GM18858 (cell line): ENCODE data around the gene STARD9.
"Not testable (repeated sequence)": the region's sequence is repeated elsewhere in the genome, so short reads cannot be mapped to it uniquely, and the experiment has no call there.

Source experiments
- ATAC-seq: cut with Tn5 transposase; IDR thresholded peaks from one replicate; pipeline ENCODE4 v1.9.1; 2021; ENCODE audit not compliant: unreplicated experiment

Gene STARD9

DNA sequence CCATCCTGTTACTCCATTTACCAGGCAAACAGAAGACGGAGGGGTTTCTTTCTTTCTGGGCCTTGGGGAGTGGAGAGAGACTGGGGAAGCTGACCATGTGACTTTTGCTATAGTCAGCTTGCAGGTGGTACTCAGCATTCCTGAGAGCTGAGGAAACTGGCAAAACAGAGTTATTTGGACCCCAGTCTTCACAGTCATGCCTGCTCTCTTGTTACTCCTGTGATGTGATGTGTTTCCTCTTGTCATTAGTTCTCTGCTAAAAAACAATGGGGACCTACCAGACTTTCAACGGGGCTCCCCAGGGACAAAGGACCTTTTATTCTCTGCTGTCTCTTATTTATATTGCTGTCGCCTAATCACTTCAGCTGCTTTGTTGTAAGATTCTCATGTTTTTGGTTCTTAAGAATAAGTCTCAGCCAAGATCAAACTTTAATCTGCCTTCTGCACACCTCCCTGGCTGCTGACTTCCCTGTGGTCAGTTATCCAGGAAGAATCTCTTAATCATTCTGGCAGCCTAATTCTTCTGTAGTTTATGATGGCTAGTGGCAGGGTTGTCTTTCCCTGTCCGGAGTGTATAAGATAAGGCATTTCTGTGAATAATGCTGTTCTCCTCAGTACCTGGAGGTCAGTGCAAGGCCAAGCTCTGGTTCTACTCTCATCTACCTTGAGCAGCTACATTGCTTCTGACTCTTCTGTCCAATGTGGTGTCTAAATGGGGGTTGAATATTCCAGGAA is 8.8 kb downstream of the STARD9 start:
- ATAC-seq: no peak

DNA sequence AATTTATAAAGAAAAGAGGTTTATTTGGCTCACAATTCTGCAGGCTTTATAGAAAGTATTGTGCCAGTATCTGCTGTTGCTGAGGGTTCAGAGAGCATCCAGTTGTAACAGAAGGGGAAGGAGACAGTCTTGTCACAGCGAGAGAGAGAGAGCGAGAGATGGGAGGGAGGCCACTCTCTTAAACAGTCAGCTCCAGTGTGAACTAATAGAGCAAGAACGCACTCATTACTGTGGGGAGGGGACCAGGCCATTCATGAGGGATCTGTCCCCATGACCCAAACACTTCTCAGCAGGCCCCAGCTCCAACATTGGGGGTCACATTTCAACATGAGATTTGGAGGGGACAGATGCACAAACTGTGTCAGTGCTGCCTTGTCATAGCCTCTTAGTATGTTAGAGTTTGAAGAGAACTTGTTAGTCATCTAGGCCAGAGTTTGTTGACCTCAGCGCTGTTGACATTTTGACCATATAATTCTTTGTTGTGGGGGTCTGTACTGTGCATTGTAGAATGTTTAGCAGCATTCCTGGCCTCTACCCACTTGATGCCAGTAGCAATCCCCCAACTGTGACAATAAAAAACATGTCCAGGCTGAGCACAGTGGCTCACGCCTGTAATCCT is 15.3 kb downstream of the STARD9 start:
- ATAC-seq: no peak

DNA sequence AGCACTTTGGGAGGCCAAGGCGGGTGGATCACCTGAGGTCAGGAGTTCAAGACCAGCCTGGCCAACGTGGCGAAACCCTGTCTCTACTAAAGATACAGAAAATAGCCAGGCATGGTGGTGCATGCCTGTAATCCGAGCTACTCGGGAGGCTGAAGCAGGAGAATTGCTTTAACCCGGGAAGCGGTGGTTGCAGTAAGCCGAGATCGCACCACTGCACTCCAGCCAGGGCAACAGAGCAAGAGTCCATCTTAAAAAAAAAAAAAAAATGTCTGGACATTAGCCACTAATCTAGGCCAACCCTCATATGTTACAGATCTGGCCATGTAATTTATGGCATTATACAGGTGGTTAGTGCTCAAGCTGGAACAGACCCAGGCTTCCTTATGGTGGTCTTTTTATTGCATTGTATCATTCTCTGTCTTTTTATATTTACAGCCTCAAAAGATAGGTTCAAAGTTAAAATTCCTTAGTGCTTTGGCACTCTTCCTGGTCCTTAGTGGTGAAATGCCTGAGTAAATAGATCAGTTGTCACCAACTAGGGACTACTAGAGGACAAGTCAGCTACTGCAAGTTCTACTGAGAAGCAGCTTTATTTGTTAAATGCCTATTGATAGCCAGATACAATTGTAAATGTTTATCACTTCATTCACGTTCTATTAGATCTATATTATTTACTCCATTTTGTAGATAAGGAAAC is 16.0 kb downstream of the STARD9 start:
- no peak for ATAC-seq

DNA sequence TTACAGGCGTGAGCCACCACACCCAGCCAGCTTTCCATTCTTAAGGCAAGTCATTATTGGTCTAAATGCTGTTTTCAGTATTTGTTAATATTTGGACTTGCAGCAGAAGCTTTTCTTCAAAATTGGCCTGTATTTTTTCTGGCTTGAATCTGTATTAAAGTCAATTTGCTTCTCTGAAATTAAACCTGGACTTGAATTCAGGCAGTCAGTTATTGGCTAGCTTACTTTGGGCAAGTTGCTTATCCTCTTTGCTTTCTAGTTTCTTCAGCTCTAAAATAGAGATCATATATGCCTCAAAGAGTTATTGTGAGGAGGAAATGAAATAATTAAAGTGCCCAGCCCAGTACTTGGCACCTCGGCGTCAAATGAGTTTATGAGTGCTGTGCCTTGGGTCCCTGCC is 17.3 kb downstream of the STARD9 start:
- ATAC-seq: no peak

DNA sequence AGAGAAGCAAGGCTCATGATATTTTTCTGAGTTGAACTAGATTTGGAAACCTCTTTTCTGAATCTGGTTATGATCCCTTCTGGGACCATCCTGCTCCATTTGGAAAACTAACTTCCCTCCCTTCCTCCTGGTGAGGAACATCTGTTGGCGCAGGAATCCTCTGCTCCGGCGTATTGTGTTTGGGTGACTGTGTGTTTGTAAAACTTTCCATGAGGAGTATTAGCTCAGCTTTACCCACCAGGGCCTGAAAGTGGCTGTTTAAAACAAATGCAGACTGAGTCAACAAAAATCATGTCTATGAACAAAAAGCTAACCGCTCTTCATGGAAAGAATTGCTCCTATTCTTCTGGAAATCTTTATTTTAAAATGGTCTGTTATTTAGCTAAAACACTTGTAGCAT is 17.7 kb downstream of the STARD9 start:
- no peak for ATAC-seq

DNA sequence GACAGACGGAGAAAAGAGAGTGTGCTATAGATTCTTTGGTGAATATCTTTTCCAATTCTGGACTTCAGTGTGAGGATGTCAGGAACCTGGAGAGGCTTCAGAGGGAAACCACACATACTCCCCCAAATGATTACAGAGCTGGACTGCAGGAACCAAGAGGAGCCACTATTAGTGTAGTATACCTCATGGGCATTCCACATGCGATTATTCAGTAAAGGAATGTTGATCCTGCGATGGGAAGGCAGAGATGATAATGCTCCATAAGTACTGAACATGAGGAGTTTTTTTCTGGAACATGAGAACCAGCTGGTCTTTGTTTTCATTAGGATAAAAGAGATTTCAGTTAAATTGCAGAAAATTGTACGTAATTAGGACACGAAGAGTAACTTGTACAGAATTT is 18.7 kb downstream of the STARD9 start:
- ATAC-seq: no peak

DNA sequence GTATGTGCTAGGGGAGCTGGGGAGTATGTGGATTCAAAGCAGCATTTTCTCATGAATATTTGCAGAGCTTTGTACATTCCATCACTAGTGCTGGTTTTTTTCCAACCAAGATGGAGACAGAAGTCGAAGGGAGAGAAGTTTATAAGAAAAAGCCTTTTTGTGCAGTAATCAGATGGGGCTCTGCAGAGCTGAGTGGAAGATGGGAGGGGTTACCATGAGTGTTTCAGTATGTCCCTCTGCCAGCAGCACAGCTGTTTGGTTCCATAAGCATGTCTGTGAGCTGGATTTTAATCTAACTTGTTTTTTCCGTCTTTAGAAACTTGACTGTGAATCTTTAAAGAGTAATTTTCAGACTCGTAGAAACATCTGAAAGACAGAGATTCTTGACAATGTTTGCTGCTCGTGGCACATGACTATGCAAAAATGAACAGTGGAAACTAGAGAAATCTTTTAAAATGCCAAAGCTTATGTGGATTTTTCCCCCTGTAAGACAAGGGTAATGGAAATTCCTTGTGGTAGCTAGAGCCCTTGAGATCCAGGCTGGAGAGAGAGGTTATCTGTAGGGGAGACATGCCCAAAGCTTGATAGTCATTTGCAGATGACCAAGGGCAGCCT is 20.3 kb downstream of the STARD9 start:
- no peak for ATAC-seq

DNA sequence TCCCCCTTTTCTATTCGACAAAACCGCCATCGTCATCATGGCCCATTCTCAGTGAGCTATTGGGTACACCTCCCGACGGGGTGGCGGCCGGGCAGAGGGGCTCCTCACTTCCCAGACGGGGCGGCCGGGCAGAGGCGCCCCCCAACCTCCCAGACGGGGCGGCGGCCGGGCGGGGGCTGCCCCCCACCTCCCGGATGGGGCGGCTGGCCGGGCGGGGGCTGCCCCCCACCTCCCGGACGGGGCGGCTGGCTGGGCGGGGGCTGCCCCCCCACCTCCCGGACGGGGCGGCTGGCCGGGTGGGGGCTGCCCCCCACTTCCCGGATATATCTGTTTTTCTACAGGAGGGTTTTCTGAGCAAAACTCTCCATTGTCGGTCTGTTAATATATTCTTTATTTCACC is 25.9 kb downstream of the STARD9 start:
- ATAC-seq: not testable (repeated sequence)

DNA sequence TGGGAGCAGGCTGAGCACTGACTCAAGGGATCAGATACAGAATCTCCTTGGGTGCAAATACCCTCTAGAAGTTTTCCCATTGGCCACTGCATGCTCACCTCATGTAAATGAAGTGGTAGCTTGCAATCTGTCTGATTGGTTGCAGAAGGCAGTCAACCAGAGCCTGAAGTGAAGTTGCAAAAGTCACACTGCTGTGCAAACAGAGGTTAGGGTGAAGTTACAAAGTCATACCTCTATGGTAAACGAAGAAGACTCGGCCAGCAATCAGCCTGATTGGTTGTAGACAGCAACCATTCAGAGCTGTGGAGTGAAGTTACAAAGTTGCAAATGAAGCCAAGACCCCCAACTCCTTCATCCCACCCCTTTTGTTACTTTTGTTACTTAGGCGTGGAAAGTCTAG is 27.1 kb downstream of the STARD9 start:
- no peak for ATAC-seq

DNA sequence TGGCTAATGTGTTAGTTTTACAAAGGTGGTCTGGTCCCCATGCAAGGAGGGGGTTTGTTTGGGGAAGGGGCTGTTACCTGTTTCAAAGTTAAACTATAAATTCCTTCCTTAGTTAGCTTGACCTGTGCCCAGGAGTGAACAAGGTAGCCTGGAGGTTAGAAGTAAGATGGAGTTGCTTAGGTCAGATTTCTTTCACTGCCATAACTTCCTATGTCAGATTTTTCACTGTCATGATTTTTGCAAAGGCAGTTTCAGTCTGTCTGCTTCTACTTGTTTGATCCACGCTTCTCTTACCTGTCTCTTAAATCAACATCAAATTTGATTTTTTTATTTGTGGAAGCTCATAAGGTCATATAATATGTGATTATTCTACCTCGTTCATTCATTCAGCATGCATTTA is 28.6 kb downstream of the STARD9 start:
- no peak for ATAC-seq

DNA sequence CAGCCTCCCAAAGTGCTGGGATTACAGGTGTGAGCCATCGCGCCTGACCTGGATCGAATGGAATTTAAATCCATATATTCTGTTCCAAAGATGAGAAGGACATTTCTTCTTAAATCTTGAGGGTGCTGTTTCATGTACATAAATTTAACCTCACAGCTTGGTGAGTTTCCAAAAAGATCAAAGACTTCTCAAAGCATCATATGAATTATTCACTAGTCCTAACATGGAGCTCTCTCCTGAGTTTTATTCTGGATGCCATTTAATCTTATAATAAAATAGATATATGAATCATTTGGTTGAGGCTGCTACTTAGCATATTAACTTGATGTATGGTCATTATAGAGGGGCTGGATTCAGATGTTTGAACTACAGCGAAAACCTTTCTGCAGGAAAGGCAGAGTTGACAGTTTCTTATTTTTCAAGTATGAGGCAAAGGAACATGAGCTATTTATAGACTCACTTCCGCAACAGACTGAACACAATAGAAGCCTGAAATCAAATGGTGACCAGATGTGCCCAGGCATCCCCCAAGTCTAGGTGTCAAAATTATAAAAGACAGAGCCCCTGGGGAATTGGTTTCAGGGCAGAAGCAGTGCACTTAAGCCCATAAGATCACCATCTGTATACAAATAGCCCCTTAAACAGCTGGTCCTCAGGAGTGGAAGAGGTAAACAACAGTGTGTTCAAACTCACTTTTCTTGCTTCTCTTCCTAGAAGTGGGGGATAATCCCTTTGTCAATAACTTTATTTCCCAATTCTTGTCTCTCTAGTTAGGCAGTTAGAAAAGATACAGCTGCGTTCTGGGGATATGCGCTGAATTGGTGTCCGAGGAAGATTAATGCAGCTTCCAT is 29.7 kb downstream of the STARD9 start:
- no peak for ATAC-seq

DNA sequence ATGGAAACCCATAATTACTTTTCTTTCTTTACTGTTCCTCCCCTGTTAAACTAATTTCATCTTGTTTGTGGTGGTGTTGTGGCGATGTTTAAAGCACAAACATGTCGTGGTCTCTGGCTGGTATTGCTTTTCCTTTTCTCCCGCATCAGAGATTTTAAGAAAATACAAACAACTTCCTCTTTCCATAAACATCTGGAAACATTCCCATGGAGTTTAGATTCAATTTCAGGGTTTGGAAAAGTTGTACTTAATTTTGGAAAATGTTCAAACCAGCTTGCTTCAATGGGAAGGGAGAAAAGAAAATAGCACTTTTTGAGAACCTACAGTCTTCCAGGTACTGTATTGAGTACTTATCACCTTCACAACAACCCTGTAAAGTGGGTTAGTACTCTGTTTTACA is 30.4 kb downstream of the STARD9 start:
- no peak for ATAC-seq

DNA sequence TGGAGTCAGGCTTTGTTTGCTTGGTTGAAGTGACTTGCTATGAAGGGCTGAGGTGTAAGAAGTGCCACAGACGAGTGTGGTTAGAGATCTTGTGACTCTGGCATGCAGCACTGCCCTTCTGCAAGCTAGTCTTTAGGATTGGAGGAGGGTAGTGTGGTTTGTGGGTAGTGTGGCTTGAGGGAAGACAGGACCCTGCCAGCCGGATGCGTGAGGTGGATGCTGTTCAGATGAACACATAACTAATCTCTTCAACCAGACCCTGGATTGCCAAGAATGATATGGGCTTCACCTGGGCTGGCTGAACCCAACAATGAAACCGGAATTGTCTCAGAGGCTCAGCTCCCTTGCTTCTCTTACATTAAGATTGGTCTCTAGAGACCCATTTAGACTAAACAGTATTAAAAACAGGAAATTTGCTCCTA is 32.7 kb downstream of the STARD9 start:
- no peak for ATAC-seq

DNA sequence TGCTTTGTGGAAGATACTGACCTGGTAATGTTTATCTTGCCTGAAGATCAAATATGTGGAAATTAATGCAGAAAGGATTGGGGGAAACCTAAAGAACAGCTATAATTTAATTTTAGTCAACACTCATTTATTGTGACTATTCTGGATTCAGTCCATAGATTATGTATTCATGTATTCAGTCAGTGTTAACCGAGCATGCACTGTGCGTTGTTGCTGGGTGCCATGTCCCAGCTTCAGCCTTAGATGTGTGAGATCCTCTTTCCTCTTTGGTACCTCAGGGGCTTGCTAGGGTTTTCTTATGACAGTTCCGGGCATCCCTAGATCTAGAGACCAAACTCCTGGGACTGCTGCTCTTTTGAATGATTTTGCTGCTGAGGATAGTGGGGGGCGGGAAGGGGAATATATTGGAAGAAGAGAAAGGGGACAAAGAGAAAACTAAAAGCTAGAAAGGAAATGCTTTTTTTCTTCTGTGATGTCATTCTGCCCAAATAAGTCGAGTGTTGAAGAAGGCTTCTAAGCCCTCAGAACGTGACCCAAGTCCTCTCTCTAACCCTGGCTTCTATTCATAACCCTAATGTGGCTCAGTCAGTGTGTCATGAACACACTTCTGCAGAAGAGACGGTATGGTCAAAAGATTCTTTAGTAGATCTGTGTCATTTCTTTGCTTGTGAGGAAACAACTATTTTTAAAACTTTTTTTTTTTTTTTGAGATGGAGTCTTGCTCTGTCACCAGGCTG is 33.5 kb downstream of the STARD9 start:
- ATAC-seq: no peak

DNA sequence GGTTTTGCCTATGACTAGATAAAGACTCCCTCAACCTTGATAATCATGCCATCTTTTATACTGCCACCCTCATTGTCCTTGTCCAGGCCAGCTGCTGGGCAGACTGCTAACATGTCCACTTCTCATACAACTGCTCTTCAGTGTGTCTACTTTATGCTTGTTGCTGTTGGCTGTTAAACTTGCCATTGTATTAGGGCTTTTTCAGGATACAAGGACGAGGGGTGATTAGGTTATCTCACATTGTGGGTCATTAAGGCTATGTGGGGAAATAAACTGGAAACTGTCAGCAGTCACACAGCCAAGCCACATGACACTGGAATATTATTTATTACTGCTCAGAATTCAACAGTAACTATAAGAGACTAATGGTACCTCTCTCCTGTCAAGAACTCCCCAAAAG is 36.1 kb downstream of the STARD9 start:
- no peak for ATAC-seq

DNA sequence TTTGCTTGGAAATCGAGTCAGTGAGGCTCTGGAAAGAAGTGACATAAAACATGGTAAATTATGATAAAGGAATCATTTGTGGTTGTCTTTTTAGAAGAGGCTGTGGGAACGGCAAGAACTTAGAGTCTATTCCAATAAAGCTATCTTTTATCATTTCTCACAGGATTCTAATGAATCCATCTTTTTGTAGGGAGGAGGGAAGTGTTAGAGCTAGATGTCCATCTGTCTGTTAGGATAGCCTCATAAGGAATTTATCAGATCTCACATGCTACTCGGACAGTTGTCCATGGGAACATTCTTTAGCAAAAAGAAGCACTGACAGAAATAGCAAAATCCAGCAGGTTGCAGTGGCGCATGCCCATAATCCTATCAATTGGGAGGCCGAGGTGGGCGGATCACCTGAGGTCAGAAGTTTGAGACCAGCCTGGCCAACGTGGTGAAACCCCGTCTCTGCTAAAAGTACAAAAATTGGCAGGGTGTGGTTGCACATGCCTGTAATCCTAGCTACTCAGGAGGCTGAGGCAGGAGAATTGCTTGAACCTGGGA is 37.0 kb downstream of the STARD9 start:
- no peak for ATAC-seq

DNA sequence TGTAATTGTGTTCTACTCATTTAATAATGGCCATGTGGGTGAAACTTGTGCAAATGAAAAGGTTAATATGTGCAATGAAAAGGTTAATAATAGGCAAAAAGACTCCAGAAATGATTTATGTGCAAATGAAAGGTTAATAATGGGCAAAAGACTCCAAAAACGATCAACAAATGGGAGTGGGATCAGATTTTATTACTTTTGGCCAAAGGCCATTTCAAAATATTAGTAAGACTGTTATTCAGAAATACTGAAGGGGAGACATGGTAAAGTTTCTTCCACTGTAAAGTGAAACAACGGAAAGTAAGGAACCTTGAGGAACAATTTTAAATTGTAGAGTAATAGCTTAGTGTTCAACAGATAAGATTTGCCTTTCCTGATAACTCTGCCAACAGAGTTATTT is 40.7 kb downstream of the STARD9 start:
- no peak for ATAC-seq

DNA sequence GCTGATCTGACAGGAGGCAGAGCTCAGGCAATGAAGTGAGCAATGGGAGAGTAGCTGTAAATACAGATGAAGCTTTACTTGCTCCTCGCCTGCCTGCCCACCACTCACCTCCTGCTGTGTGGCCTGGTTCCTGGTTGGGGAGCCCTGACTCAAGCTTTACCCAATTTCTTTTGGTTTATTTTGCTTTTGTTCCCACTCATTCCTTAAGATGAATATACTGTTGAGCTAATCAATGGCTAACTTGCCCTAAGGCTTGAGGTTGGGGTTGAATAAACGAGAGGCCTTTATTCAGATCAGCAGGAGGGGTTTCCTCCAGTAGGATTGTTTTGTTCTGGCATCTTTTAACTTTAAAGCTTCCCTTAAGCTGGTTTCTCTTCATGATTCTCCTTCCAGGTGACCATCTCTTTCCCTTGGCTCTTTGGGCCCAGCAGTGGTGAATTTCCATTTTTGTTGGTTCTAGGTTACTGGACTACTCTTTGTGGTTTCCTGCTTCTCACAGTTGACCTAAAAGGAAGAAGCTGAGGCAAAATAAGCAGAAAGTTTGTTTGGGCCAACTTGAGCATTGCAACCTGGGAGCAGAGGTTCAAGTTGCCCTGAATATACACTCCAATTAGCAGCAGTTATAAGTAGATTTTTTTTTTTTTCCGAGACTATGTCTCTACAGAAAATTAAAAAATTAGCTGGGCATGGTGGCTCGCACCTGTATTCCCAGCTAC is 44.4 kb downstream of the STARD9 start:
- no peak for ATAC-seq

DNA sequence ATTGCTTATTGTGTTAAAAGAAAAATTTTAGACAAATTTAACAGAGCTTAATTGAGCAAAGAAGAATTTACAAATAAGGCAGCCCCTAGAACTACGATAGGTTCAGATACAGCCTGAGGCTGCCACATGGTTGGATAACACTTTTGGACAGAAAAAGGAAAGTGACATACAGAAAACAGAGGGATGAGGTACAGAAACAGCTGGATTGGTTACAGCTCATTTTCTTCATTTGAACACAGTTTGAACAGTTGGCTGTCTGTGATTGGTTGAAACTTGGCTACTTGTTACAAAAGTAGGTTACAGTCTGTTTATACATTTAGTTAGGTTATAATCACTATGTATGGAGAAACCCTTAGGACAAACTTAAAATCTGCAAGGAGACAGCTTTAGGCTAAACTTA is 46.0 kb downstream of the STARD9 start:
- ATAC-seq: no peak
